IMR-90 (cell line): ENCODE results near the gene USP16.

Experiments
- MAZ ChIP-seq: IDR thresholded peaks from 2 replicates; pipeline ENCODE4 v1.6.1; 2012; ENCODE audit warnings: low read depth, mild to moderate bottlenecking, low read length, improper control_type of control experiment, moderate library complexity, borderline replicate concordance
- MXI1 ChIP-seq: IDR thresholded peaks from 2 replicates; pipeline ENCODE4 v1.6.1; 2012; ENCODE audit warnings: low read depth, mild to moderate bottlenecking, low read length, moderate library complexity, borderline replicate concordance
- POLR2A ChIP-seq: IDR thresholded peaks from 2 replicates; pipeline ENCODE4 v1.6.1; 2012; ENCODE audit warnings: mild to moderate bottlenecking, low read depth, low read length
- RFX5 ChIP-seq: IDR thresholded peaks from 2 replicates; pipeline ENCODE4 v1.8.0; 2012; ENCODE audit warnings: low read depth, mild to moderate bottlenecking, low read length, moderate library complexity
- TF ChIP-seq, protein P1 (sequence below): conservative IDR thresholded peaks from 2 replicates; pipeline ENCODE4 v1.5.1; 2012; ENCODE audit warnings: mild to moderate bottlenecking, low read depth, low read length, improper control_type of control experiment

DNA sequence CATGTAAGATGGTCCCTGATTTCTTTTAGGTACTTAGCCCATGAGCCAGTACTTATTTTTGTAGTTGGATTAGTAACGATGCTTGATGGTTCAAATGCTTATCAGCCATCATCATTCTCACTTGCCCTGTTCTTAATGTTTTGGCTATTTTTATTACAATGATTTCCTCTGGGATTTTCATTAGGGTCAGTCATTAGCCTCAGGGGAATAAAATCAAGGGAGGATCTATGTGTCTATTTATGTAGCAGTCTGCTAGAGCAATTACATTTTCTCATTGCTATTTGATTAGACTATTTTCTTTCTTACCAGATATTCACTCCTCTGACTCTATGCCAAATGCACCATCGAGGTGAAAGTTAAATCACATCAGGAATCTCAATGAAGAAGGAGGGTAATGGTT is 59.9 kb downstream of the USP16 start:
- TF ChIP-seq, protein P1, sequence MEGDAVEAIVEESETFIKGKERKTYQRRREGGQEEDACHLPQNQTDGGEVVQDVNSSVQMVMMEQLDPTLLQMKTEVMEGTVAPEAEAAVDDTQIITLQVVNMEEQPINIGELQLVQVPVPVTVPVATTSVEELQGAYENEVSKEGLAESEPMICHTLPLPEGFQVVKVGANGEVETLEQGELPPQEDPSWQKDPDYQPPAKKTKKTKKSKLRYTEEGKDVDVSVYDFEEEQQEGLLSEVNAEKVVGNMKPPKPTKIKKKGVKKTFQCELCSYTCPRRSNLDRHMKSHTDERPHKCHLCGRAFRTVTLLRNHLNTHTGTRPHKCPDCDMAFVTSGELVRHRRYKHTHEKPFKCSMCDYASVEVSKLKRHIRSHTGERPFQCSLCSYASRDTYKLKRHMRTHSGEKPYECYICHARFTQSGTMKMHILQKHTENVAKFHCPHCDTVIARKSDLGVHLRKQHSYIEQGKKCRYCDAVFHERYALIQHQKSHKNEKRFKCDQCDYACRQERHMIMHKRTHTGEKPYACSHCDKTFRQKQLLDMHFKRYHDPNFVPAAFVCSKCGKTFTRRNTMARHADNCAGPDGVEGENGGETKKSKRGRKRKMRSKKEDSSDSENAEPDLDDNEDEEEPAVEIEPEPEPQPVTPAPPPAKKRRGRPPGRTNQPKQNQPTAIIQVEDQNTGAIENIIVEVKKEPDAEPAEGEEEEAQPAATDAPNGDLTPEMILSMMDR = no peak
- TF ChIP-seq MXI1 (no peak), POLR2A (no peak), MAZ (no peak), RFX5 (no peak)
